AG10803 (cell line): ENCODE data around the gene NUBP2.

Source experiments
- DNase-seq: peaks from one replicate; pipeline ENCODE4 v3.0.0; 2010; ENCODE audit warnings: low read depth
- H3K4me3 ChIP-seq: 2 replicates; pipeline ENCODE4 v1.5.1; 2011; ENCODE audit warnings: mild to moderate bottlenecking, low read length, control low read depth
- CTCF ChIP-seq: conservative IDR thresholded peaks from 2 replicates; pipeline ENCODE4 v1.5.1; 2011; ENCODE audit warnings: mild to moderate bottlenecking, low read length, control low read depth, inconsistent platforms

The NUBP2 gene

GRCh38 chr16:1776991-1777374 lies 5.8 kb upstream of the NUBP2 start:
- no peak for DNase-seq
- no peak for TF ChIP-seq CTCF
- H3K4me3 ChIP-seq: no peak overlapping the region

GRCh38 chr16:1777375-1778199 lies 5.2 kb upstream of the NUBP2 start:
- no peak for DNase-seq
- H3K4me3 ChIP-seq: no peak overlapping the region
- no peak for TF ChIP-seq CTCF

- no peak overlapping the region for H3K4me3 ChIP-seq
- TF ChIP-seq CTCF: no peak
- DNase-seq: no peak
Measured at GRCh38 chr16:1778200-1779179, 4.3 kb upstream of the NUBP2 start.

- DNase-seq: no peak
- no peak for TF ChIP-seq CTCF
- H3K4me3 ChIP-seq: no peak overlapping the region
Measured at GRCh38 chr16:1779234-1779701, 3.5 kb upstream of the NUBP2 start.

GRCh38 chr16:1779741-1780676 lies 2.8 kb upstream of the NUBP2 start:
- no peak for TF ChIP-seq CTCF
- no peak overlapping the region for H3K4me3 ChIP-seq
- DNase-seq: no peak

- TF ChIP-seq CTCF: no peak
- DNase-seq: no peak
- H3K4me3 ChIP-seq: no peak overlapping the region; the same call in 1 of the 2 replicates
Measured at GRCh38 chr16:1780677-1781072, 2.1 kb upstream of the NUBP2 start.
